HepG2 (cell line): Measurements from ENCODE around the gene PLXNA4.

Source experiments
- CTCF ChIP-seq: sonication (generic); formaldehyde crosslinking; IDR thresholded peaks from 2 replicates; pipeline ENCODE4 v1.5.0; 2020; ENCODE audit warnings: mild to moderate bottlenecking, missing genetic modification reagents, moderate library complexity
- DR1 ChIP-seq: sonication (generic); formaldehyde crosslinking; IDR thresholded peaks from 2 replicates; pipeline ENCODE4 v1.8.0; 2021; ENCODE audit warnings: mild to moderate bottlenecking, missing genetic modification reagents, inconsistent platforms
- IRX3 ChIP-seq: sonication (generic); formaldehyde crosslinking; IDR thresholded peaks from 2 replicates; pipeline ENCODE4 v1.8.1; 2023; ENCODE audit warnings: mild to moderate bottlenecking, low read depth, missing genetic modification reagents, borderline replicate concordance
- SRSF1 ChIP-seq: fragments of 200-400 bp; formaldehyde crosslinking; optimal IDR thresholded peaks from 2 replicates; pipeline ENCODE3; 2017; ENCODE audit warnings: mild to moderate bottlenecking, low read depth, low read length, moderate library complexity
- YY1 ChIP-seq: IDR thresholded peaks from 2 replicates; pipeline ENCODE4 v1.6.1; 2011; ENCODE audit warnings: low read length, low read depth, moderate library complexity, mild to moderate bottlenecking; ENCODE audit not compliant: insufficient read depth, insufficient replicate concordance
- ZNF629 ChIP-seq: sonication (generic); formaldehyde crosslinking; conservative IDR thresholded peaks from 2 replicates; pipeline ENCODE4 v1.5.0; 2020; ENCODE audit warnings: missing genetic modification reagents
- TF ChIP-seq, protein P1 (sequence below): sonication (generic); formaldehyde crosslinking; IDR thresholded peaks from 2 replicates; pipeline ENCODE4 v1.4.0; 2020; ENCODE audit warnings: missing genetic modification reagents

DNA sequence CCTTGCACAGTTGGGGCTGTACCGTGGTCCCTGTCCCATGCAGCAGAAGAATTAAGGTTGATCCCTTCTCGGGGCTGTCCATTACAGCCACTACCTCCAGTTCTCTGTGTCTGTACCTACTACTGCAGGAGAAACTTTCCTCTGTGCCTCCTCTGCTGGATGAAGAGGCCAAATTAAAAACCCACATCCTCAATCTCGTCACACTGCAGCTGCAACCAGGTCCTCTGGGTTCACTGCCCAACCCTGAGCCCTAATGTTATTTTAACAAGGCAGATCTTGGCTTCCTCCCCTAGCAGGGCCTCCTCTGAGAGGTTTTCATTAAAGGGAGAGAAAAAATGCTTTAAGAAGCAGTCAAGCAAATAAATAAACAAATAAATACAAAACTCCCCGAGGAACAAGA lies 66.6 kb downstream of the PLXNA4 start:
- no peak for TF ChIP-seq CTCF (CRISPR knock-in tag)
- no peak for TF ChIP-seq IRX3
- TF ChIP-seq ZNF629 (CRISPR knock-in tag): no peak
- no peak for TF ChIP-seq YY1
- TF ChIP-seq SRSF1: no peak
- TF ChIP-seq, protein P1, sequence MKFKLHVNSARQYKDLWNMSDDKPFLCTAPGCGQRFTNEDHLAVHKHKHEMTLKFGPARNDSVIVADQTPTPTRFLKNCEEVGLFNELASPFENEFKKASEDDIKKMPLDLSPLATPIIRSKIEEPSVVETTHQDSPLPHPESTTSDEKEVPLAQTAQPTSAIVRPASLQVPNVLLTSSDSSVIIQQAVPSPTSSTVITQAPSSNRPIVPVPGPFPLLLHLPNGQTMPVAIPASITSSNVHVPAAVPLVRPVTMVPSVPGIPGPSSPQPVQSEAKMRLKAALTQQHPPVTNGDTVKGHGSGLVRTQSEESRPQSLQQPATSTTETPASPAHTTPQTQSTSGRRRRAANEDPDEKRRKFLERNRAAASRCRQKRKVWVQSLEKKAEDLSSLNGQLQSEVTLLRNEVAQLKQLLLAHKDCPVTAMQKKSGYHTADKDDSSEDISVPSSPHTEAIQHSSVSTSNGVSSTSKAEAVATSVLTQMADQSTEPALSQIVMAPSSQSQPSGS (CRISPR knock-in tag): no peak
- no peak for TF ChIP-seq DR1 (CRISPR knock-in tag)
